HG03354 (cell line): ENCODE results near the gene SRP54.
"Not testable (repeated sequence)": the region's sequence is repeated elsewhere in the genome, so short reads cannot be mapped to it uniquely, and the experiment has no call there.

ENCODE experiments used
- ATAC-seq: cut with Tn5 transposase; IDR thresholded peaks from one replicate; pipeline ENCODE4 v1.9.1; 2021; ENCODE audit warnings: mild to moderate bottlenecking; ENCODE audit not compliant: unreplicated experiment, poor library complexity, severe bottlenecking

Gene SRP54

GRCh38 chr14:34981743-34982420 is 910 bp upstream of the SRP54 start:
- ATAC-seq: peak; percentile 25

GRCh38 chr14:34983148-34983760 is 462 bp downstream of the SRP54 start:
- peak; percentile 26 for ATAC-seq

DNA sequence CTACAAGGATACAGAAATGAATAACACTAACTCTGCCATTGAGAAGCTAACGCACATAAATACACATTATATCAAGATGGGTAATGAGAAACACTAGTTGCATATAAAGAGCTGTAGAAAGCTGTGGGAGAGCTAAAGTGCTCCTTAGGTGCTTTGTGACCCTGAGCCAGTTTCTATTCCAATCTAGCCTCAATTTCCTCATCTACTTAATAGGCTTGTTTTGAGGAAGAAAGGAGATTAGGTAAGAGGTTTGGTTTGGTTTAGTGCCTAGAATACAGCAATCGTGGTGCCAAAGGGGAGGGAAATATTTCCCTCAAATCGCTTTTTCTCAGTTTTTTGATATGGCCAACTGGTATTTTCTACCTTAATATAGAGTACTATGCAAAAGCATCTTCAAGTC is 994 bp downstream of the SRP54 start:
- no peak for ATAC-seq

GRCh38 chr14:34985740-34986139 is 2.9 kb downstream of the SRP54 start:
- ATAC-seq: no peak

DNA sequence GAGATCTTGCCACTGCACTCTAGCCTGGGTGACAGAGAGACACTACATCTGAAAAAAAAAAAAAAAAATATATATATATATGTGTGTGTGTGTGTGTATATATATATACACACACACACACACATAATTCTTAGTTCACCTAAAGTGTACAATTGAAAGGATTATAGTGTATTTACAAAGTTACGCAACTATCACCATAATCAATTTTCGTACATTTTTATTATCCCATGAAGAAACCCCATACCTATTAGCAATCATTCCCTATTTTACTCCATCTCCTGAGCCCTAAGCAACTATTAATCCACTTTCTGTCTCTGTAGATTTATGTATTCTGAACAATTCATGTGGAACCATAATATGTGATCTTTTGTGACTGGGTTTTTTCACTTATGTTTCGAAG is 4.4 kb downstream of the SRP54 start:
- ATAC-seq: no peak

DNA sequence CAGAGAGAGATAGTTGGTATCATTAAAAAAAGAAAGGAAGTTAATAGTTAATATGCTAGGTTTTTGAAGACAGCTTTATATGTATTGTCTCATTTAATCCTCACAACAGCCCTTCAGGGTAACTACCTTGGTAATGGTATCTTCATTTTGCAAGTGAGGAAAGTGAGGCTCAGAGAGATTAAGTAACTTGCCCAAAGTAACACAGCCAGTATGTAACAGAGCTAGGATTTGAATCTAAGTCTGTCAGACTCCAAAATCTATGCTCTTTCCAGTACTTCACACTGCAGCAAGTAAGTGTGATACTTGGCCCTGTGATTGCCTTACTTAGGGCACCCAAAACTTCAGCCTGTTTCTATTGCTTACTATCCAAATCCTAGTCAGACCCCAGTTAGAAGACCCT is 7.0 kb downstream of the SRP54 start:
- no peak for ATAC-seq

GRCh38 chr14:34993426-34993825 is 10.6 kb downstream of the SRP54 start:
- ATAC-seq: no peak

DNA sequence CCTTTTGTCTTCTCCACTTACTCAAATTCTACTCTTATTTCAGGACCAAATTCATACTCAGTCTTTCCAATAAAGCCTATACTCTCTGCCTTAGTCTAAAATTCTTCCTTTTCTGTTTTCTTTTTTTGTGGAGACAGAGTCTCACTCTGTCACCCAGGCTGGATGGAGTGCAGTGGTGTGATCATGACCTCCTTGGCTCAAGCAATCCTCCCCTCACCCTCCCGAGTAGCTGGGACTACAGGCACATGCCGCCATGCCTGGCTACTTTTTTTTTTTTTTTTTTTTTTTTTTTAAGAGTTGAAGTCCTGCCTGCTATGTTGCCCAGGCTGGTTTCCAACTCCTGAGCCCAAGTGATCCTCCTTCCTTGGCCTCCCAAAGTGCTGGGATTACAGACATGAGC is 11.9 kb downstream of the SRP54 start:
- ATAC-seq: no peak

GRCh38 chr14:34997762-34998161 is 15.0 kb downstream of the SRP54 start:
- ATAC-seq: no peak

GRCh38 chr14:34999500-34999899 is 16.7 kb downstream of the SRP54 start:
- ATAC-seq: no peak

GRCh38 chr14:35001621-35002020 is 18.8 kb downstream of the SRP54 start:
- no peak for ATAC-seq

GRCh38 chr14:35004839-35005238 is 22.0 kb downstream of the SRP54 start:
- no peak for ATAC-seq

DNA sequence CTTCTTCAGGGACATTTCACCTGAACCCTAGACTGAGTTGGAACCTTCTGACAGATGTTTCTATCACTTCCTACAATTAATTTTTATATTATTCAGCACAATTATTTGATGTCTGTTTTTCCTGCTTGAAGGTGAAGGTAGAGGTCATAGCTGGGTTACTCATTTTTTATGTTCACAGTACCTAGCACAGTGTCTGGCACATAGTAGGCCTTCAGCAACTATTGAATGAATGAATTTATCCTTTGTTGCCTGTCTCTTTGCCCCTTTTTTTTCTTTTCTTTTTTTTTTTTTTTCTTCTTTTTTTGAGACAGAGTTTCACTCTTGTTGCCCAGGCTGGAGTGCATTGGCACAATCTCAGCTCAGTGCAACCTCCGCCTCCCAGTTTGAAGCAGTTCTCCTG is 33.8 kb downstream of the SRP54 start:
- ATAC-seq: no peak

DNA sequence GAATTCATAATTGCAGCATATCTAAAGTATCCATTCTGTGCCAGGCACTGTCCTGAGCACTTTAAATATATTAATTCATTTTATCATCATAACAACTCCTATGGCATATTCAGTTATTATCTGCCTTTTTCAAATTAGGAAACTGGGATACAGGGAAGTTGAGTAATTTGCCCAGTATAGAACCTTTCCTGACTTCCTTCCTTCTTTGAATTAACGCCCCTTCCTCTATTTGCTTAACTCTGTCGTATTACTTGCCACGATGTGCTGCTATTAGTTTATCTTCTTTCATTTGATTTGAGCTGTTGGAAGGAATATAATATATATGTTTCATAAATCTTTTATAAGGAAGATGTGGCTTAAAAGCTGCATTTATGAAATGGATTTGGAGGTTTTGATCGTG is 37.9 kb downstream of the SRP54 start:
- no peak for ATAC-seq

GRCh38 chr14:35028435-35028834 is 45.6 kb downstream of the SRP54 start:
- ATAC-seq: no peak

DNA sequence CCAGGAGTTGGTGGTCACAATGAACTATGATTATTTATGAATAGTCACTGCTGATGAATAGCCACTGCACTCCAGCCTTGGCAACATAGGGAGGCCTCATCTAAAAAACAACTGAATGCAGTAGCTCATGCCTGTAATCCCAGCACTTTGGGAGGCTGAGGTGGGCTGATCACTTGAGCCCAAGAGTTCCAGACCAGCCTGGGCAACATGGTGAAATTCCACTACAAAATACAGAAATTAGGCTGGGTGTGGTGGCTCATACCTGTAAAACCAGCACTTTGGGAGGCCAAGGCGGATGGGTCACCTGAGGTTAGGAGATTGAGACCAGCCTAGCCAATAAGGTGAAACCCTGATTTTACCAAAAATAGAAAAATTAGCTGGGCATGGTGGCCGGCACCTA is 49.8 kb downstream of the SRP54 start:
- ATAC-seq: no peak

DNA sequence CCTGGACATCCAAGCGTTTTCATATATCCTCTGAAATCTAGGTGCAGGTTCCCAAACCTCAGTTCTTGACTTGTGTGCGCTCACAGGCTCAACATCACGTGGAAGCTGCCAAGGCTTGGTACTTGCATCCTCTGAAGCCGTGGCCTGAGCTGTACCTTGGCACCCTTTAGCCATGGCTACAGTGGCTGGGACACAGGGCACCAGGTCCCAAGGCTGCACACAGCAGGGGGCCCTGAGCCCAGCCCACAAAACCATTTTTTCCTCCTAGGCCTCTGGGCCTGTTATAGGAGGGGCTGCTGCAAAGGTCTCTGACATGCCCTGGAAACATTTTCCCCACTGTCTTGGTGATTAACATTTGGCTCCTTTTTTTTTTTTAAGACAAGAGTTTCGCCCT is 51.6 kb downstream of the SRP54 start:
- ATAC-seq: no peak

- ATAC-seq: not testable (repeated sequence)
Measured at GRCh38 chr14:35034944-35035554, 52.3 kb downstream of the SRP54 start.

DNA sequence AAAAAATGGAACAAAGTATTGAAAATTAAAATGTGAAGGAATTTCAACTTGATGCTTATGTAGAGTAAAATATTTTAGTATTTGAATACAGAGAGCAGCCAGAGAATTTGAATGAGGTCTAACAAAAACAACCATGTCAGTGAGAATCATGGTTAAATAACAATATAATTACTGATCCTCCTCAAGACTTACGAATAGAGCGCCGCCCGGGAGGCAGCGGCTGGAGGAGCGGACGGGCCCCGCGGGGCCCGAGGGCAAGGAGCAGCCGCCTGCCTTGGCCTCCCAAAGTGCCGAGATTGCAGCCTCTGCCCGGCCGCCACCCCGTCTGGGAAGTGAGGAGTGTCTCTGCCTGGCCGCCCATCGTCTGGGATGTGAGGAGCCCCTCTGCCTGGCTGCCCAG is 55.5 kb downstream of the SRP54 start:
- not testable (repeated sequence) for ATAC-seq

GRCh38 chr14:35042632-35043031 is 59.8 kb downstream of the SRP54 start:
- no peak for ATAC-seq

DNA sequence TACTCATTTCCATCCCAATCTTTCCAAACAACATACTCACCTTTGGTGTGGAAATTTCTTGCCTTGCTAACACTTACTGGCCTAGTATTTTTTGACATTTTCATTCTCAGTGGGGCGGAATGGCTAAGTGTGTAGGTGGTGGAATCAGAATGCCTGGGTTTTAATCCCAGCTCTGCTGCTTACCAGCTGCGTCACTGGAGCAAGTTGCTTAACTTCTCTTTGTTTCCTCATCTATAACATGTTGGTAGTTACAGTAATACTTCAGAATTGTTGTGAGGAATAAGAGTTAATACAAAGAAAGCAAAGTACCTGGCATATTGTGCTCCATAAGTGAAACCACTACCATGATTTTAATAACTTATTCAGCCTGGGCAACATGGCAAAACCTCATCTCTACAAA is 60.3 kb downstream of the SRP54 start:
- no peak for ATAC-seq
